Measurements from ENCODE around the gene AKR1C2.
"Not testable (repeated sequence)": the region's sequence is repeated elsewhere in the genome, so short reads cannot be mapped to it uniquely, and the experiment has no call there.

The AKR1C2 gene

GRCh38 chr10:5033061-5033778, 29.6 kb upstream of the AKR1C2 start:
- H2BK5ac ChIP-seq (ENCODE audit: low read length) = no peak overlapping the region
- no peak overlapping the region for H3K4me2 ChIP-seq (ENCODE audit: low read length)
- H3K23ac ChIP-seq (ENCODE audit: low read length) = no peak overlapping the region
- DNase-seq = no peak
- H3K56ac ChIP-seq (ENCODE audit: low read length) = no peak overlapping the region
- no peak overlapping the region for H4K8ac ChIP-seq (ENCODE audit: low read depth, low read length)
- no peaks in the 10 kb centered on the region for H3K27me3 ChIP-seq (ENCODE audit: insufficient read depth, low read length, poor library complexity)
- H3K4me1 ChIP-seq (ENCODE audit: control insufficient read depth, low read depth, low read length) = no peaks in the 10 kb centered on the region
- no peak overlapping the region for H4K5ac ChIP-seq (ENCODE audit: low read length)
- no peak overlapping the region for H2AK5ac ChIP-seq (ENCODE audit: low read length)
- no peak overlapping the region for H3K27ac ChIP-seq (ENCODE audit: low read depth, low read length)
- H2BK120ac ChIP-seq (ENCODE audit: low read depth, low read length) = no peak overlapping the region
- H3K18ac ChIP-seq (ENCODE audit: low read length) = no peak overlapping the region
- H2BK15ac ChIP-seq (replicated peaks; ENCODE audit: low read depth) = no peak overlapping the region
- no peaks in the 10 kb centered on the region for H3K36me3 ChIP-seq (ENCODE audit: control insufficient read depth, insufficient read depth, low read length)
- H3K4me3 ChIP-seq (ENCODE audit: low read length) = no peak overlapping the region
- H3K79me1 ChIP-seq (ENCODE audit: low read length) = no peaks in the 10 kb centered on the region
- no peak overlapping the region for H3K4ac ChIP-seq (ENCODE audit: low read depth, low read length)
- no peak overlapping the region for H3K9ac ChIP-seq (ENCODE audit: low read length)
- H3K79me2 ChIP-seq (ENCODE audit: control insufficient read depth, insufficient read depth, low read length) = no peaks in the 10 kb centered on the region
- no CpG with 5 or more reads among the region's 2 CpGs for WGBS (ENCODE audit: extremely low coverage, insufficient coverage, low lambda C conversion rate)

GRCh38 chr10:5032444-5032843, 28.8 kb upstream of the AKR1C2 start:
- not testable (repeated sequence) for H3K79me1 ChIP-seq (ENCODE audit: low read length); H3K4me3 ChIP-seq (ENCODE audit: low read length); H3K4me1 ChIP-seq (ENCODE audit: control insufficient read depth, low read depth, low read length); H3K9ac ChIP-seq (ENCODE audit: low read length); H3K27ac ChIP-seq (ENCODE audit: low read depth, low read length); H2BK120ac ChIP-seq (ENCODE audit: low read depth, low read length); H3K4ac ChIP-seq (ENCODE audit: low read depth, low read length); H3K36me3 ChIP-seq (ENCODE audit: control insufficient read depth, insufficient read depth, low read length); H3K56ac ChIP-seq (ENCODE audit: low read length); H3K23ac ChIP-seq (ENCODE audit: low read length); H3K27me3 ChIP-seq (ENCODE audit: insufficient read depth, low read length, poor library complexity); H4K5ac ChIP-seq (ENCODE audit: low read length); H2BK15ac ChIP-seq (replicated peaks; ENCODE audit: low read depth); H3K79me2 ChIP-seq (ENCODE audit: control insufficient read depth, insufficient read depth, low read length); H4K8ac ChIP-seq (ENCODE audit: low read depth, low read length); DNase-seq; H3K18ac ChIP-seq (ENCODE audit: low read length); H3K4me2 ChIP-seq (ENCODE audit: low read length); H2BK5ac ChIP-seq (ENCODE audit: low read length); H2AK5ac ChIP-seq (ENCODE audit: low read length)
- no CpG with 5 or more reads among the region's 22 CpGs for WGBS (ENCODE audit: extremely low coverage, insufficient coverage, low lambda C conversion rate)

GRCh38 chr10:5031588-5031987, 27.9 kb upstream of the AKR1C2 start:
- H4K5ac ChIP-seq (ENCODE audit: low read length); H3K4me3 ChIP-seq (ENCODE audit: low read length); H2BK15ac ChIP-seq (replicated peaks; ENCODE audit: low read depth); H3K4me1 ChIP-seq (ENCODE audit: control insufficient read depth, low read depth, low read length); H3K9ac ChIP-seq (ENCODE audit: low read length); H2AK5ac ChIP-seq (ENCODE audit: low read length); H3K18ac ChIP-seq (ENCODE audit: low read length); H3K27me3 ChIP-seq (ENCODE audit: insufficient read depth, low read length, poor library complexity); H3K56ac ChIP-seq (ENCODE audit: low read length); H2BK120ac ChIP-seq (ENCODE audit: low read depth, low read length); H3K79me2 ChIP-seq (ENCODE audit: control insufficient read depth, insufficient read depth, low read length); H3K27ac ChIP-seq (ENCODE audit: low read depth, low read length); H3K4ac ChIP-seq (ENCODE audit: low read depth, low read length); H4K8ac ChIP-seq (ENCODE audit: low read depth, low read length); H3K23ac ChIP-seq (ENCODE audit: low read length); H3K4me2 ChIP-seq (ENCODE audit: low read length); H2BK5ac ChIP-seq (ENCODE audit: low read length); H3K36me3 ChIP-seq (ENCODE audit: control insufficient read depth, insufficient read depth, low read length); H3K79me1 ChIP-seq (ENCODE audit: low read length): not testable (repeated sequence)
- peak; percentile 42 for DNase-seq
- no CpG with 5 or more reads among the region's 4 CpGs for WGBS (ENCODE audit: extremely low coverage, insufficient coverage, low lambda C conversion rate)

- Histone ChIP-seq H3K9ac (ENCODE audit: low read length) (no peak overlapping the region), H3K4me2 (ENCODE audit: low read length) (no peak overlapping the region), H3K27ac (ENCODE audit: low read depth, low read length) (no peak overlapping the region), H3K4me3 (ENCODE audit: low read length) (no peak overlapping the region), H3K79me1 (ENCODE audit: low read length) (no peaks in the 10 kb centered on the region), H4K5ac (ENCODE audit: low read length) (no peak overlapping the region), H4K8ac (ENCODE audit: low read depth, low read length) (no peak overlapping the region), H3K56ac (ENCODE audit: low read length) (no peak overlapping the region), H2AK5ac (ENCODE audit: low read length) (no peak overlapping the region), H2BK15ac (replicated peaks; ENCODE audit: low read depth) (no peak overlapping the region), H3K23ac (ENCODE audit: low read length) (no peak overlapping the region), H3K4me1 (ENCODE audit: control insufficient read depth, low read depth, low read length) (no peaks in the 10 kb centered on the region), H3K36me3 (ENCODE audit: control insufficient read depth, insufficient read depth, low read length) (no peaks in the 10 kb centered on the region), H3K4ac (ENCODE audit: low read depth, low read length) (no peak overlapping the region), H2BK5ac (ENCODE audit: low read length) (no peak overlapping the region), H2BK120ac (ENCODE audit: low read depth, low read length) (no peak overlapping the region), H3K79me2 (ENCODE audit: control insufficient read depth, insufficient read depth, low read length) (no peaks in the 10 kb centered on the region), H3K18ac (ENCODE audit: low read length) (no peak overlapping the region), H3K27me3 (ENCODE audit: insufficient read depth, low read length, poor library complexity) (no peaks in the 10 kb centered on the region)
- DNase-seq = no peak
- no CpG with 5 or more reads among the region's 1 CpG for WGBS (ENCODE audit: extremely low coverage, insufficient coverage, low lambda C conversion rate)
Measured at GRCh38 chr10:5030989-5031388, 27.3 kb upstream of the AKR1C2 start.

- H2BK5ac ChIP-seq (ENCODE audit: low read length); H3K4me2 ChIP-seq (ENCODE audit: low read length); H3K4me1 ChIP-seq (ENCODE audit: control insufficient read depth, low read depth, low read length); H3K27me3 ChIP-seq (ENCODE audit: insufficient read depth, low read length, poor library complexity); H4K8ac ChIP-seq (ENCODE audit: low read depth, low read length); H3K4ac ChIP-seq (ENCODE audit: low read depth, low read length); H3K4me3 ChIP-seq (ENCODE audit: low read length); H3K79me2 ChIP-seq (ENCODE audit: control insufficient read depth, insufficient read depth, low read length); H2AK5ac ChIP-seq (ENCODE audit: low read length); H2BK120ac ChIP-seq (ENCODE audit: low read depth, low read length); H4K5ac ChIP-seq (ENCODE audit: low read length); H3K36me3 ChIP-seq (ENCODE audit: control insufficient read depth, insufficient read depth, low read length); H2BK15ac ChIP-seq (replicated peaks; ENCODE audit: low read depth); H3K56ac ChIP-seq (ENCODE audit: low read length); H3K27ac ChIP-seq (ENCODE audit: low read depth, low read length); H3K23ac ChIP-seq (ENCODE audit: low read length); H3K79me1 ChIP-seq (ENCODE audit: low read length); H3K18ac ChIP-seq (ENCODE audit: low read length); DNase-seq; H3K9ac ChIP-seq (ENCODE audit: low read length): not testable (repeated sequence)
Measured at GRCh38 chr10:5025461-5025881, 21.8 kb upstream of the AKR1C2 start.

- no CpG with 5 or more reads among the region's 4 CpGs for WGBS (ENCODE audit: extremely low coverage, insufficient coverage, low lambda C conversion rate)
- Histone ChIP-seq H3K9ac (ENCODE audit: low read length) (no peak overlapping the region), H2BK15ac (replicated peaks; ENCODE audit: low read depth) (no peak overlapping the region), H2AK5ac (ENCODE audit: low read length) (no peak overlapping the region), H3K4me3 (ENCODE audit: low read length) (no peak overlapping the region), H3K23ac (ENCODE audit: low read length) (no peak overlapping the region), H3K56ac (ENCODE audit: low read length) (no peak overlapping the region), H3K4me1 (ENCODE audit: control insufficient read depth, low read depth, low read length) (no peaks in the 10 kb centered on the region), H4K8ac (ENCODE audit: low read depth, low read length) (no peak overlapping the region), H2BK120ac (ENCODE audit: low read depth, low read length) (no peak overlapping the region), H3K27ac (ENCODE audit: low read depth, low read length) (no peak overlapping the region), H3K79me1 (ENCODE audit: low read length) (no peaks in the 10 kb centered on the region), H2BK5ac (ENCODE audit: low read length) (no peak overlapping the region), H4K5ac (ENCODE audit: low read length) (no peak overlapping the region), H3K18ac (ENCODE audit: low read length) (no peak overlapping the region), H3K79me2 (ENCODE audit: control insufficient read depth, insufficient read depth, low read length) (no peaks in the 10 kb centered on the region), H3K36me3 (ENCODE audit: control insufficient read depth, insufficient read depth, low read length) (no peaks in the 10 kb centered on the region), H3K27me3 (ENCODE audit: insufficient read depth, low read length, poor library complexity) (no peaks in the 10 kb centered on the region), H3K4ac (ENCODE audit: low read depth, low read length) (no peak overlapping the region), H3K4me2 (ENCODE audit: low read length) (no peak overlapping the region)
- DNase-seq = no peak
Measured at GRCh38 chr10:5023177-5023805, 19.6 kb upstream of the AKR1C2 start.
